ENCODE data around the gene PUSL1.

Gene PUSL1

DNA sequence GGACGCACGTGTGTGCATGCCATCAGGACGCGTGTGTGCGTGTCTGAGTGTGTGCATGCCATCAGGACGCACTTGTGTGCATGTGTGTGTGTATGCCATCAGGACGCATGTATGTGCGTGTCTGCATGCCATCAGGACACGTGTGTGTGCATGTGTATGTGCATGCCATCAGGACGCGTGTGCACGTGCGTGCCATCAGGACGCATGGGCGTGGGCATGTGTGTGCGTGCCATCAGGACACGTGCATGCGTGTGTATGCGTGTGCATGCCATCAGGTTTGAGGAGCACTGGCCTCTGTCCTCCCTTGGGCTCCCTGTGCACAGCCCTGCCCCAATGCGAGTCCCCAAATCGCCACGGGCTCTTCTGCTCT, 49.3 kb upstream of the PUSL1 start (continued):
- TF ChIP-seq, protein P1, sequence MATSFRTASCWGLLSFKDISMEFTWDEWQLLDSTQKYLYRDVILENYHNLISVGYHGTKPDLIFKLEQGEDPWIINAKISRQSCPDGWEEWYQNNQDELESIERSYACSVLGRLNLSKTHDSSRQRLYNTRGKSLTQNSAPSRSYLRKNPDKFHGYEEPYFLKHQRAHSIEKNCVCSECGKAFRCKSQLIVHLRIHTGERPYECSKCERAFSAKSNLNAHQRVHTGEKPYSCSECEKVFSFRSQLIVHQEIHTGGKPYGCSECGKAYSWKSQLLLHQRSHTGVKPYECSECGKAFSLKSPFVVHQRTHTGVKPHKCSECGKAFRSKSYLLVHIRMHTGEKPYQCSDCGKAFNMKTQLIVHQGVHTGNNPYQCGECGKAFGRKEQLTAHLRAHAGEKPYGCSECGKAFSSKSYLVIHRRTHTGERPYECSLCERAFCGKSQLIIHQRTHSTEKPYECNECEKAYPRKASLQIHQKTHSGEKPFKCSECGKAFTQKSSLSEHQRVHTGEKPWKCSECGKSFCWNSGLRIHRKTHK (tag by site-specific recombination; IDR thresholded peaks at IDR 0.05): no peak
- no peak for TF ChIP-seq ZNF146 (tag by site-specific recombination; IDR thresholded peaks at IDR 0.05)
- TF ChIP-seq ZNF214 (tag by site-specific recombination; IDR thresholded peaks at IDR 0.05; ENCODE audit: borderline replicate concordance): no peak
- TF ChIP-seq ZNF623 (tag by site-specific recombination; IDR thresholded peaks at IDR 0.05): no peak
- TF ChIP-seq ZNF292 (tag by site-specific recombination; IDR thresholded peaks at IDR 0.05; ENCODE audit: borderline replicate concordance, low read depth): no peak
- TF ChIP-seq ZNF561 (tag by site-specific recombination; IDR thresholded peaks at IDR 0.05; ENCODE audit: borderline replicate concordance): no peak
- TF ChIP-seq ZNF521 (tag by site-specific recombination; IDR thresholded peaks at IDR 0.05): no peak
- no peak for TF ChIP-seq ZNF175 (tag by site-specific recombination; IDR thresholded peaks at IDR 0.05)
- TF ChIP-seq ZFP69B (tag by site-specific recombination; IDR thresholded peaks at IDR 0.05): no peak
- no peak for TF ChIP-seq ZBTB7A (tag by site-specific recombination; IDR thresholded peaks at IDR 0.05; ENCODE audit: low read depth)
- TF ChIP-seq ZNF155 (tag by site-specific recombination; IDR thresholded peaks at IDR 0.05): no peak
- no peak for TF ChIP-seq ZNF350 (tag by site-specific recombination; IDR thresholded peaks at IDR 0.05)
- TF ChIP-seq, protein P2, sequence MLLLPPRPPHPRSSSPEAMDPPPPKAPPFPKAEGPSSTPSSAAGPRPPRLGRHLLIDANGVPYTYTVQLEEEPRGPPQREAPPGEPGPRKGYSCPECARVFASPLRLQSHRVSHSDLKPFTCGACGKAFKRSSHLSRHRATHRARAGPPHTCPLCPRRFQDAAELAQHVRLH (tag by site-specific recombination; IDR thresholded peaks at IDR 0.05): no peak

DNA sequence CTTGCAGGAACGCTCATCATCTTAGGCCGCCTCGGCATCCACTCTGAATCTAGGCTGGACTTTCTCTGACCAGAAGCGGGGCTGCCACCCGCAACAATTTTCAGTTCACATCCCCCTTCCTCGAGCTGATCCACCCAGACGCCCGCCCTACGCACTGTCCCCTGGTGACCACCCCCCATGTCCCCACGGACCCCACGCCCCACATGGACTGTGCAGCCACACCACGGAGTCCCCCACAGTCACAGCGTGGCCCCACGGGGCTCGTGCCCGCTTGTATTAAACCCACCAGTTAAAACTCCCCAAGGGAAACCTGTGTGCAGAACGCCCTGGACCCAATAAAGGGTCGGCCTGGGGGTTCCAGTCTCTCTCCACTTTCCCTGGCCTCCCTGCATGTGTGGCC, 48.9 kb upstream of the PUSL1 start:
- H3K4me1 ChIP-seq (ENCODE audit: control insufficient read depth, insufficient read depth, low read length): no peaks in the 10 kb centered on the region
- peaks cover 6 to 93% of the 10 kb centered on the region in 2 experiments; a peak in 2 of 3 replicates for H3K36me3 ChIP-seq (ENCODE audit: control insufficient read depth in 2 of 2, insufficient read depth in 1 of 2, low read length in 2 of 2)
- no peaks in the 10 kb centered on the region for H3K9me3 ChIP-seq (ENCODE audit: control insufficient read depth, insufficient read depth, low read depth, low read length)
- ChIA-PET CTCF (no interaction called here), POLR2A (no interaction called here)
- TF ChIP-seq ZNF221 (tag by site-specific recombination; IDR thresholded peaks at IDR 0.05; ENCODE audit: borderline replicate concordance): no peak
- H3K27ac ChIP-seq (ENCODE audit: extremely low read depth, low read depth, low read length): no peak overlapping the region
- no peak overlapping the region for H3K4me3 ChIP-seq (ENCODE audit: low read depth, low read length)

DNA sequence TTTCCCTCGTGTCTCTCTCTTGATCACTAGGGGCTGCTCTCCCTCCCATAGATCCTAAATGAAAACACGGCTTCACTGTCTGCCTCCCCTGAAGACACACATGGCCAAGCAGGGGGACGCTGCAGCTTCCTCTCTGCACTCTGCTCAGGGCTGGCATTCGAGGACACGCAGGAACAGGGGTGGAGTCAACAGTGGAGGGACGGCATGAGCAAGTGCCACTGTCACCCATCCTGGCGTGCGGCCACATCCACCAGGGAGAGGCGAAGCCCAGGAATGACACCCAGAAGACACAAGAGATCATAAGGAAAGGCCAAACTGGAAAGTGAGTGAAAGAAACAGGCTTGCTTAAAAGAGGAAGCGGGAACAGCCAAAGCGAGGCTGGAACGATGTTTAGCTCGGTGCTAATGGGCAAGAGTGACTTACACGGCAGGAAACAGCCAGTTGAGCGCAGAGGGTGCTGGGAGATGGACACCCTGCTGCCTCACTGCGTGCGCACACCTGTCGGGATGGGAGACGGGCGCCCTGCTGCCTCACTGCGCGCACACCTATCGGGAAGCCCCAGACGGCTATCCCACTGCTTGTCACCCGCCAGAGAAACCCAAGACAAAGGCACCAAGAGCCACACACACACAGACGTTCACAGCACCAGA, 48.3 kb upstream of the PUSL1 start:
- Histone ChIP-seq H3K9me3 (ENCODE audit: control insufficient read depth, insufficient read depth, low read depth, low read length) (no peaks in the 10 kb centered on the region), H3K4me1 (ENCODE audit: control insufficient read depth, insufficient read depth, low read length) (no peaks in the 10 kb centered on the region), H3K4me3 (ENCODE audit: low read depth, low read length) (no peak overlapping the region), H3K27ac (ENCODE audit: extremely low read depth, low read depth, low read length) (no peak overlapping the region), H3K36me3 (ENCODE audit: control insufficient read depth in 2 of 2, insufficient read depth in 1 of 2, low read length in 2 of 2) (peaks cover 6 to 93% of the 10 kb centered on the region in 2 experiments; a peak in 2 of 3 replicates)
- TF ChIP-seq ZNF202 (tag by site-specific recombination; IDR thresholded peaks at IDR 0.05; ENCODE audit: borderline replicate concordance) (no peak), SCRT2 (tag by site-specific recombination; IDR thresholded peaks at IDR 0.05) (0 out of 2 replicates have a peak, but pooled peaks have one; percentile 14)
- CTCF ChIA-PET: no interaction called here
- POLR2A ChIA-PET: interaction anchor here (0.6 to 1.3 kb wide), 2 partner anchors 9 to 134 kb away, joined by 4 to 6 read pairs; no protein-coding TSS in a partner anchor

DNA sequence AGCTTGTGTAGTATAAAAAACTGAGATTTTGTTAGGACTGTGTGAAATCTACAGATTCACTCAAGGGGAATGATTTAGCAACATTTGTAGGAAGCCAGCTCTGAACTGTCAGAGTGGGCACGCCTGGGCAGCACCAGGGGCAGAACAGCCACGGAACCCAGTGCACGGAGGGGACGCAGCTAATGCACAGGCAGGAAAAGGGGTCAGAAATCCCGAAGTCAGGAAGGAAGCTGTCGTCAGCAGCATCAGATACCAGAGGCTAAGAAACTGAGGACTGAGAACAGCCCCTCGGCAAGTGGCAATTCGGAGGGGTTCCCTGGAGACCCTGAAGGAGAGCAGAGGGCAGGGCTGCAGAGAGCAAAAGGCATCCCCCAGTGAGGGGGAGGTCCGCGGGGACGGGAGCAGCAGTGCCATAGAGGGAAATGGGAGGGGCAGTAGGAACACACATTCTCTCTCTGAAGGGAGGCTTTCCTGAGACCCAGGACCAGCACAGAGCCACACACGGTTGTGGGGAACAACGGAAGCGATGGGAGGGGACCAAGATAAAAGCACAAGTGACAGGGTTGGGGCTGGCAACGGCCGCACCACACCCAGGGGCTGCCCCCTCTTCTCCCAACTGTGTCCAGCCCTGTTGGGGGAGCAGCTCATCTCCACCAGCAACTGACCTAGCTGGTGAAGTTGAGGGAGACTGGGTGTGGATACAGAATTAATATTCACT, 47.4 kb upstream of the PUSL1 start:
- POLR2A ChIA-PET: interaction anchor here (0.6 to 1.3 kb wide), 3 partner anchors 10 to 135 kb away, joined by 3 to 6 read pairs (median 4); partner anchors contain the start of gene UBE2J2
- no peaks in the 10 kb centered on the region for H3K9me3 ChIP-seq (ENCODE audit: control insufficient read depth, insufficient read depth, low read depth, low read length)
- H3K4me1 ChIP-seq (ENCODE audit: control insufficient read depth, insufficient read depth, low read length): no peaks in the 10 kb centered on the region
- TF ChIP-seq ZNF202 (tag by site-specific recombination; IDR thresholded peaks at IDR 0.05; ENCODE audit: borderline replicate concordance): no peak
- no peak for TF ChIP-seq BCL11A (tag by site-specific recombination; IDR thresholded peaks at IDR 0.05; ENCODE audit: low read depth)
- TF ChIP-seq ZNF37A (tag by site-specific recombination; IDR thresholded peaks at IDR 0.05): no peak
- no peak for TF ChIP-seq EGR2 (tag by site-specific recombination; IDR thresholded peaks at IDR 0.05; ENCODE audit: low read depth)
- TF ChIP-seq, protein P3, sequence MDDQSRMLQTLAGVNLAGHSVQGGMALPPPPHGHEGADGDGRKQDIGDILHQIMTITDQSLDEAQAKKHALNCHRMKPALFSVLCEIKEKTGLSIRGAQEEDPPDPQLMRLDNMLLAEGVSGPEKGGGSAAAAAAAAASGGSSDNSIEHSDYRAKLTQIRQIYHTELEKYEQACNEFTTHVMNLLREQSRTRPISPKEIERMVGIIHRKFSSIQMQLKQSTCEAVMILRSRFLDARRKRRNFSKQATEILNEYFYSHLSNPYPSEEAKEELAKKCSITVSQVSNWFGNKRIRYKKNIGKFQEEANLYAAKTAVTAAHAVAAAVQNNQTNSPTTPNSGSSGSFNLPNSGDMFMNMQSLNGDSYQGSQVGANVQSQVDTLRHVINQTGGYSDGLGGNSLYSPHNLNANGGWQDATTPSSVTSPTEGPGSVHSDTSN (CRISPR knock-in tag; IDR thresholded peaks at IDR 0.05): no peak
- TF ChIP-seq ZNF404 (tag by site-specific recombination; IDR thresholded peaks at IDR 0.05): no peak
- TF ChIP-seq, protein P4, sequence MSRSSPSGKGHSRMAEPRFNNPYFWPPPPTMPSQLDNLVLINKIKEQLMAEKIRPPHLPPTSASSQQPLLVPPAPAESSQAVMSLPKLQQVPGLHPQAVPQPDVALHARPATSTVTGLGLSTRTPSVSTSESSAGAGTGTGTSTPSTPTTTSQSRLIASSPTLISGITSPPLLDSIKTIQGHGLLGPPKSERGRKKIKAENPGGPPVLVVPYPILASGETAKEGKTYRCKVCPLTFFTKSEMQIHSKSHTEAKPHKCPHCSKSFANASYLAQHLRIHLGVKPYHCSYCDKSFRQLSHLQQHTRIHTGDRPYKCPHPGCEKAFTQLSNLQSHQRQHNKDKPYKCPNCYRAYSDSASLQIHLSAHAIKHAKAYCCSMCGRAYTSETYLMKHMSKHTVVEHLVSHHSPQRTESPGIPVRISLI (tag by site-specific recombination; IDR thresholded peaks at IDR 0.05): no peak
- H3K36me3 ChIP-seq (ENCODE audit: control insufficient read depth in 2 of 2, insufficient read depth in 1 of 2, low read length in 2 of 2): peaks cover 6 to 93% of the 10 kb centered on the region in 2 experiments; a peak in 2 of 3 replicates
- H3K27ac ChIP-seq (ENCODE audit: extremely low read depth, low read depth, low read length): no peak overlapping the region
- no peak overlapping the region for H3K4me3 ChIP-seq (ENCODE audit: low read depth, low read length)
- CTCF ChIA-PET: no interaction called here

Measured in HEK293 (cell line).